ENCODE measurements around the gene MPG.

The MPG gene

GRCh38 chr16:83781-84615 is 6.0 kb downstream of the MPG start:
- TF ChIP-seq CTCF (conservative IDR thresholded peaks at IDR 0.05): no peak
- TF ChIP-seq ZFX (IDR thresholded peaks at IDR 0.05): no peak
- no peak overlapping the region for H3K27ac ChIP-seq

GRCh38 chr16:84718-85406 is 6.8 kb downstream of the MPG start:
- no peak overlapping the region for H3K27ac ChIP-seq
- TF ChIP-seq CTCF (conservative IDR thresholded peaks at IDR 0.05) (no peak), ZFX (IDR thresholded peaks at IDR 0.05) (no peak)

- no peak for TF ChIP-seq CTCF (conservative IDR thresholded peaks at IDR 0.05)
- no peak for TF ChIP-seq ZFX (IDR thresholded peaks at IDR 0.05)
- H3K27ac ChIP-seq: no peak overlapping the region
Observed at GRCh38 chr16:85407-85782, 7.4 kb downstream of the MPG start.

- H3K27ac ChIP-seq: no peak overlapping the region
- TF ChIP-seq ZFX (IDR thresholded peaks at IDR 0.05) (no peak), CTCF (conservative IDR thresholded peaks at IDR 0.05) (no peak)
Observed at GRCh38 chr16:85865-86264, 7.8 kb downstream of the MPG start.

GRCh38 chr16:86483-86952 is 8.5 kb downstream of the MPG start:
- no peak for TF ChIP-seq CTCF (conservative IDR thresholded peaks at IDR 0.05)
- no peak for TF ChIP-seq ZFX (IDR thresholded peaks at IDR 0.05)
- H3K27ac ChIP-seq: no peak overlapping the region

- no peak for TF ChIP-seq CTCF (conservative IDR thresholded peaks at IDR 0.05)
- TF ChIP-seq ZFX (IDR thresholded peaks at IDR 0.05): no peak
- H3K27ac ChIP-seq: no peak overlapping the region
Observed at GRCh38 chr16:88613-89012, 10.6 kb downstream of the MPG start.
